Measurements from ENCODE around the gene STOX1. TPM values are rescaled to one million over a fixed set of nuclear protein-coding genes. Genes with fewer than 3 reads are reported as not detected.
"Not testable (repeated sequence)": the region's sequence is repeated elsewhere in the genome, so short reads cannot be mapped to it uniquely, and the experiment has no call there.

STOX1 gene
- total RNA-seq, 3 donors from 2014 or later = 8.8 to 17.3 (median 9.8) TPM

DNA sequence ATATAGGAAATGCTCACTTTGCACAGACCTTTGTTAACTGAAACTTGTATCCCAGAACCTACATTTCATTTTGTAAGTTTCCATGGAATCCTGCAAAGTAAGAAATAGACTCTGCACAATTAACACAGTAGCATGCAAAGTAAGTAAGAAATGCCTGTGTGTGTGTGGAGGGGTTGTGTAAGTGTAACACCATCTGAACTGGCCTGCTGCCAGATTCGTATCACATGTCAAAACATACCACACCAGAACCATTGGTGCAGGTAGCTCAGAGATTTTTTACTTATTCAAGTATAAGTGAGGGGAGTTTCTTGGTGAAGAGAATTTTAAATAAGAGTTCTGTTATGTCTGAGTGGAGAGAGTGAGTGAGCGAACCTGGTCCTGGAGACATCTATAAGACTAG, 110.8 kb downstream of the STOX1 start:
- no peaks in the 10 kb centered on the region for H3K27me3 ChIP-seq
- H3K9me3 ChIP-seq = no peaks in the 10 kb centered on the region
- H3K27ac ChIP-seq = no peak overlapping the region
- H3K4me3 ChIP-seq = no peak overlapping the region
- TF ChIP-seq, protein P1, sequence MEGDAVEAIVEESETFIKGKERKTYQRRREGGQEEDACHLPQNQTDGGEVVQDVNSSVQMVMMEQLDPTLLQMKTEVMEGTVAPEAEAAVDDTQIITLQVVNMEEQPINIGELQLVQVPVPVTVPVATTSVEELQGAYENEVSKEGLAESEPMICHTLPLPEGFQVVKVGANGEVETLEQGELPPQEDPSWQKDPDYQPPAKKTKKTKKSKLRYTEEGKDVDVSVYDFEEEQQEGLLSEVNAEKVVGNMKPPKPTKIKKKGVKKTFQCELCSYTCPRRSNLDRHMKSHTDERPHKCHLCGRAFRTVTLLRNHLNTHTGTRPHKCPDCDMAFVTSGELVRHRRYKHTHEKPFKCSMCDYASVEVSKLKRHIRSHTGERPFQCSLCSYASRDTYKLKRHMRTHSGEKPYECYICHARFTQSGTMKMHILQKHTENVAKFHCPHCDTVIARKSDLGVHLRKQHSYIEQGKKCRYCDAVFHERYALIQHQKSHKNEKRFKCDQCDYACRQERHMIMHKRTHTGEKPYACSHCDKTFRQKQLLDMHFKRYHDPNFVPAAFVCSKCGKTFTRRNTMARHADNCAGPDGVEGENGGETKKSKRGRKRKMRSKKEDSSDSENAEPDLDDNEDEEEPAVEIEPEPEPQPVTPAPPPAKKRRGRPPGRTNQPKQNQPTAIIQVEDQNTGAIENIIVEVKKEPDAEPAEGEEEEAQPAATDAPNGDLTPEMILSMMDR (IDR thresholded peaks at IDR 0.05) = no peak
- TF ChIP-seq POLR2AphosphoS5 (IDR thresholded peaks at IDR 0.05) (no peak), POLR2A (IDR thresholded peaks at IDR 0.05) (no peak)
- intact Hi-C loops (cut with DNase I; ENCODE audit: low total_unique reads) = no loop called here
- no peaks in the 10 kb centered on the region for H3K36me3 ChIP-seq
- no peaks in the 10 kb centered on the region for H3K4me1 ChIP-seq
- no peak for DNase-seq (ENCODE audit: low spot score in 2 of 2)

DNA sequence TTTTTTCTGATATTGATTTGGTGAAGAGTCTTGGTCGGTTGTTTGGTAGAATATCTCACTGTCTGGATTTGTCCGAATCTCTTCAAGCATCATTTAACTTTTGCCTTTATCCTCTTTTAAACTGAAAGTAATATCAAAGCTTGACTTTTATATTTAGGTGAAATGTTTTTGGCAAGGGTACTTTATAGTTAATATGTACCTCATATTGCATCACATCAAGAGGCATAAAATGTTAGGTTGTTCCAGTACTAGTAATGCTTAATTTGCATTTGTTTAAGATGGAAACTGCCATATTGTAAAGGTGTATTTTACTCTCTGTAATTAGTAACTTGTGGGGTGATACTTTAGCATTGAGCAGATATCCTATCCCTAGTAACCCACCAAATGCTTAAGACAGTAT, 111.6 kb downstream of the STOX1 start:
- H3K36me3 ChIP-seq = no peaks in the 10 kb centered on the region
- intact Hi-C loops (cut with DNase I; ENCODE audit: low total_unique reads) = no loop called here
- no peak overlapping the region for H3K4me3 ChIP-seq
- no peaks in the 10 kb centered on the region for H3K9me3 ChIP-seq
- no peak overlapping the region for H3K27ac ChIP-seq
- DNase-seq (ENCODE audit: low spot score in 2 of 2) = no peak
- TF ChIP-seq, protein P1 (IDR thresholded peaks at IDR 0.05) = no peak
- TF ChIP-seq POLR2AphosphoS5 (IDR thresholded peaks at IDR 0.05) = no peak
- no peaks in the 10 kb centered on the region for H3K4me1 ChIP-seq
- H3K27me3 ChIP-seq = no peaks in the 10 kb centered on the region

- H3K4me1 ChIP-seq; H3K27ac ChIP-seq; H3K27me3 ChIP-seq; H3K9me3 ChIP-seq; H3K4me3 ChIP-seq; intact Hi-C loops (cut with DNase I; ENCODE audit: low total_unique reads); H3K36me3 ChIP-seq; DNase-seq (ENCODE audit: low spot score in 2 of 2): not testable (repeated sequence)
Measured at GRCh38 chr10:68940917-68941316, 113.6 kb downstream of the STOX1 start.

Other genes starting within 250 kb of the STOX1 start
- 10 to 100 TPM; 60.6 to 91.9 (median 70.8) TPM for gene CCAR1, start 106.3 kb upstream of the STOX1 start, total RNA-seq
- 10 to 100 TPM; 40.3 to 50.2 (median 43.9) TPM for gene DDX50, start 73.8 kb downstream of the STOX1 start, total RNA-seq
- 10 to 100 TPM; 52.6 to 83.9 (median 66.7) TPM for gene DDX21, start 128.6 kb downstream of the STOX1 start, total RNA-seq
- 10 to 100 TPM; 28.2 to 37.9 (median 29.1) TPM for gene KIFBP, start 161.3 kb downstream of the STOX1 start, total RNA-seq